GM12878 (cell line): ENCODE results near the gene PLEKHG1.

ENCODE experiments used
- IKZF1 ChIP-seq: fragments of 450-650 bp; conservative IDR thresholded peaks from 2 replicates; pipeline ENCODE4 v1.6.1; 2017; ENCODE audit warnings: antibody characterized with exemption, mild to moderate bottlenecking
- NR2C2 ChIP-seq: IDR thresholded peaks from 2 replicates; pipeline ENCODE4 v1.6.1; 2011; ENCODE audit warnings: borderline replicate concordance, low read depth; ENCODE audit not compliant: control insufficient read depth, insufficient read length
- POLR2A ChIP-seq: IDR thresholded peaks from 2 replicates; pipeline ENCODE4 v1.6.1; 2011; ENCODE audit warnings: low read depth, mild to moderate bottlenecking, low read length
- SMAD1 ChIP-seq: fragments of 450-650 bp; IDR thresholded peaks from 2 replicates; pipeline ENCODE4 v1.6.1; 2018; ENCODE audit warnings: mild to moderate bottlenecking, low read depth; ENCODE audit not compliant: partially characterized antibody
- USF1 ChIP-seq: IDR thresholded peaks from 2 replicates; pipeline ENCODE4 v1.6.1; 2011; ENCODE audit warnings: borderline replicate concordance, low read depth, mild to moderate bottlenecking, moderate library complexity, mixed read lengths, low read length; ENCODE audit not compliant: insufficient read depth; ENCODE audit errors: extremely low read length
- TF ChIP-seq, protein P1 (sequence below): IDR thresholded peaks from 2 replicates; pipeline ENCODE4 v1.6.1; 2012; ENCODE audit warnings: improper control_type of control experiment, low read depth, low read length; ENCODE audit not compliant: insufficient replicate concordance

DNA sequence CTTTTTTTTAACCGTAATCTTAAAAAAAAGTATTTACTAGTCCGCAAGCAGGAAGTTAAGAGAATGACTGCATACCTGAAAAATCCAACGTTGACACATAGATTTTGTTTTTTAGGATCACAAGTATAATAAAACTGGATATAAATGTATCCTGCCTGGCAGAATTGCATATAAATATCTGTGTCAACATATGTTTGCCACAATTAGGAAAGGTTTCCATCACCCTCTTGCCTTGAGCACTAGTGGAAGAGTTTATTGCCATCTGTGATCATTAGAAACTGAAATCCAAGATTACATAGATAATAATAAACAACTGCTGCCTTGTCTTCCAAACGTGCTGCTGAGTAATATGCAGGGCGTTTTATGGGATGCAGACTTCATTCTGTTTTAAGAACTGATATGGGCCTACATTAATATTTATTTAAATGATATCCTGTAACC, 27.9 kb downstream of the PLEKHG1 start:
- TF ChIP-seq POLR2A, result no peak
- no peak for TF ChIP-seq NR2C2
- TF ChIP-seq, protein P1, sequence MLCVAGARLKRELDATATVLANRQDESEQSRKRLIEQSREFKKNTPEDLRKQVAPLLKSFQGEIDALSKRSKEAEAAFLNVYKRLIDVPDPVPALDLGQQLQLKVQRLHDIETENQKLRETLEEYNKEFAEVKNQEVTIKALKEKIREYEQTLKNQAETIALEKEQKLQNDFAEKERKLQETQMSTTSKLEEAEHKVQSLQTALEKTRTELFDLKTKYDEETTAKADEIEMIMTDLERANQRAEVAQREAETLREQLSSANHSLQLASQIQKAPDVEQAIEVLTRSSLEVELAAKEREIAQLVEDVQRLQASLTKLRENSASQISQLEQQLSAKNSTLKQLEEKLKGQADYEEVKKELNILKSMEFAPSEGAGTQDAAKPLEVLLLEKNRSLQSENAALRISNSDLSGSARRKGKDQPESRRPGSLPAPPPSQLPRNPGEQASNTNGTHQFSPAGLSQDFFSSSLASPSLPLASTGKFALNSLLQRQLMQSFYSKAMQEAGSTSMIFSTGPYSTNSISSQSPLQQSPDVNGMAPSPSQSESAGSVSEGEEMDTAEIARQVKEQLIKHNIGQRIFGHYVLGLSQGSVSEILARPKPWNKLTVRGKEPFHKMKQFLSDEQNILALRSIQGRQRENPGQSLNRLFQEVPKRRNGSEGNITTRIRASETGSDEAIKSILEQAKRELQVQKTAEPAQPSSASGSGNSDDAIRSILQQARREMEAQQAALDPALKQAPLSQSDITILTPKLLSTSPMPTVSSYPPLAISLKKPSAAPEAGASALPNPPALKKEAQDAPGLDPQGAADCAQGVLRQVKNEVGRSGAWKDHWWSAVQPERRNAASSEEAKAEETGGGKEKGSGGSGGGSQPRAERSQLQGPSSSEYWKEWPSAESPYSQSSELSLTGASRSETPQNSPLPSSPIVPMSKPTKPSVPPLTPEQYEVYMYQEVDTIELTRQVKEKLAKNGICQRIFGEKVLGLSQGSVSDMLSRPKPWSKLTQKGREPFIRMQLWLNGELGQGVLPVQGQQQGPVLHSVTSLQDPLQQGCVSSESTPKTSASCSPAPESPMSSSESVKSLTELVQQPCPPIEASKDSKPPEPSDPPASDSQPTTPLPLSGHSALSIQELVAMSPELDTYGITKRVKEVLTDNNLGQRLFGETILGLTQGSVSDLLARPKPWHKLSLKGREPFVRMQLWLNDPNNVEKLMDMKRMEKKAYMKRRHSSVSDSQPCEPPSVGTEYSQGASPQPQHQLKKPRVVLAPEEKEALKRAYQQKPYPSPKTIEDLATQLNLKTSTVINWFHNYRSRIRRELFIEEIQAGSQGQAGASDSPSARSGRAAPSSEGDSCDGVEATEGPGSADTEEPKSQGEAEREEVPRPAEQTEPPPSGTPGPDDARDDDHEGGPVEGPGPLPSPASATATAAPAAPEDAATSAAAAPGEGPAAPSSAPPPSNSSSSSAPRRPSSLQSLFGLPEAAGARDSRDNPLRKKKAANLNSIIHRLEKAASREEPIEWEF, result no peak
- no peak for TF ChIP-seq IKZF1
- no peak for TF ChIP-seq USF1
- no peak for TF ChIP-seq SMAD1
